WERI-Rb-1 (cell line): Measurements from ENCODE around the gene UNC80.

ENCODE experiments used
- DNase-seq: peaks from one replicate; pipeline ENCODE4 v3.0.0-alpha.2; 2020
- H3K27ac ChIP-seq: fragments of 250-450 bp; sonication (Bioruptor Pico); 2 replicates; pipeline ENCODE4 v1.5.1; 2020; ENCODE audit warnings: mild to moderate bottlenecking, moderate library complexity
- H3K27me3 ChIP-seq: fragments of 250-450 bp; sonication (Bioruptor Pico); 2 replicates; pipeline ENCODE4 v1.5.1; 2021; ENCODE audit warnings: mild to moderate bottlenecking, low read depth, moderate library complexity; ENCODE audit not compliant: insufficient read depth, severe bottlenecking
- H3K36me3 ChIP-seq: fragments of 250-450 bp; sonication (Bioruptor Pico); 2 replicates; pipeline ENCODE4 v1.5.1; 2020; ENCODE audit warnings: mild to moderate bottlenecking, moderate library complexity
- H3K4me3 ChIP-seq: 2 replicates; pipeline ENCODE4 v1.5.1; 2011; ENCODE audit warnings: low read depth, mild to moderate bottlenecking, control low read depth, low read length
- H3K9me3 ChIP-seq: fragments of 250-450 bp; sonication (Bioruptor Pico); 2 replicates; pipeline ENCODE4 v1.5.1; 2021; ENCODE audit warnings: mild to moderate bottlenecking, moderate library complexity; ENCODE audit not compliant: severe bottlenecking
- TF ChIP-seq, protein P1 (sequence below): IDR thresholded peaks from 2 replicates; pipeline ENCODE4 v1.5.1; 2011; ENCODE audit warnings: low read depth, mild to moderate bottlenecking, control low read depth, inconsistent platforms, low read length

UNC80 gene

DNA sequence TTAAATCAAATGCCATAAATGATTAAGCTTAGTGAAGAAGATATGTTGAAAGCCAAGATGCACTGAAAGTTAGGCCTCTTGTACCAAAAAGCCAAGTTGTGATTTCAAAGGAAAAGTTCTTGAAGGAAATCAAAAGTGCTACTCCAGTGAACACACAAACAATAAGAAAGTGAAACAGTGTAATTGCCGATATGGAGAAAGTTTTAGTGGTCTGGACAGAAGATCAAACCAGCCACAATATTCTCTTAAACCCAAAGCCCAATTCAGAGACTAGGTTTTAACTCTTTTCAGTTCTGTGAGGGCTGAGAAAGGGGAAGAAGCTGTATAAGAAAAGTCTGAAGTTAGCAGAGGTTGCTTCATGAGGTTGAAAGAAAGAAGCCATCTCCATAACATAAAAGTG, 129.0 kb downstream of the UNC80 start:
- H3K27ac ChIP-seq, result no peak overlapping the region
- no peaks in the 10 kb centered on the region for H3K9me3 ChIP-seq
- H3K27me3 ChIP-seq, result no peaks in the 10 kb centered on the region
- H3K4me3 ChIP-seq, result no peak overlapping the region
- no peak for DNase-seq
- no peaks in the 10 kb centered on the region for H3K36me3 ChIP-seq
- TF ChIP-seq, protein P1, sequence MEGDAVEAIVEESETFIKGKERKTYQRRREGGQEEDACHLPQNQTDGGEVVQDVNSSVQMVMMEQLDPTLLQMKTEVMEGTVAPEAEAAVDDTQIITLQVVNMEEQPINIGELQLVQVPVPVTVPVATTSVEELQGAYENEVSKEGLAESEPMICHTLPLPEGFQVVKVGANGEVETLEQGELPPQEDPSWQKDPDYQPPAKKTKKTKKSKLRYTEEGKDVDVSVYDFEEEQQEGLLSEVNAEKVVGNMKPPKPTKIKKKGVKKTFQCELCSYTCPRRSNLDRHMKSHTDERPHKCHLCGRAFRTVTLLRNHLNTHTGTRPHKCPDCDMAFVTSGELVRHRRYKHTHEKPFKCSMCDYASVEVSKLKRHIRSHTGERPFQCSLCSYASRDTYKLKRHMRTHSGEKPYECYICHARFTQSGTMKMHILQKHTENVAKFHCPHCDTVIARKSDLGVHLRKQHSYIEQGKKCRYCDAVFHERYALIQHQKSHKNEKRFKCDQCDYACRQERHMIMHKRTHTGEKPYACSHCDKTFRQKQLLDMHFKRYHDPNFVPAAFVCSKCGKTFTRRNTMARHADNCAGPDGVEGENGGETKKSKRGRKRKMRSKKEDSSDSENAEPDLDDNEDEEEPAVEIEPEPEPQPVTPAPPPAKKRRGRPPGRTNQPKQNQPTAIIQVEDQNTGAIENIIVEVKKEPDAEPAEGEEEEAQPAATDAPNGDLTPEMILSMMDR, result no peak

DNA sequence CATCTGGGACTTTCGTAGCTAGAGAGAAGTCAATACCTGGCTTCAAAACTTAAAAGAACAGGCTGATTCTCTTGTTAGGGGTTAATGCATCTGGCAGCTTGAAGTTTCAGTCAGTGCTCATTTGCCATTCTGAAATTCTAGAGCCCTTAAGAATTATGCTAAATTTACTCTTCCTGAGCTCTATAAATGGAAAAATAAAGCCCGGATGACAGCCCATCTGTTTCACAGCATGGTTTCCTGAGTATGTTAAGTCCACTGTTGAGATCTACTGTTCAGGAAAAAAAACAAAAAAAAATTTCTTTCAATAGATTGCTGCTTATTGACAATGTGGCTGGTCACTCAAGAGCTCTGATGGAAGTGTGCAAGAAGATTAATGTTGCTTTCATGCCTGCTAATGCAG, 129.5 kb downstream of the UNC80 start:
- TF ChIP-seq, protein P1, result no peak

DNA sequence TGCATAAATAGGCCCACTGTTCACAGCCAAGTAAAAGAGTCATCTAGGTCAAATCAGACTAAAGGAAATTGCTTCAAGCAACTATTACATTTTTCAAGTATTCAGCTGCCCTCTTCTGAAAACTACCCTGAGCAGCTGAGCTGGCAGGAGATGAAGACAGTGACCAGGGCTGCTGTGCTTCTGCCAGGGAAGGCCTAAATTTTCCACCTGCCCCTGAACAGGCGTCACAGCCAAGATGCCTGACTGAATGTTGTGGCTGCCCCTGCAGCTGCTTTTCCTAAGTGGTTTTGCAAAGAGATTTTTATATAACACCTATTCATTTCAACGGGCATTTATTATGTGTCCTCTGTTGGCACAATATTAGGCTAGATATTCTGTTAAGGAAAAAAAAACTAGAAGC, 134.1 kb downstream of the UNC80 start:
- DNase-seq, result no peak
- H3K9me3 ChIP-seq, result no peaks in the 10 kb centered on the region
- no peak overlapping the region for H3K27ac ChIP-seq
- no peak overlapping the region for H3K4me3 ChIP-seq
- no peaks in the 10 kb centered on the region for H3K36me3 ChIP-seq
- TF ChIP-seq, protein P1, result no peak
- H3K27me3 ChIP-seq, result no peaks in the 10 kb centered on the region

More for the DNA sequence above, 129.5 kb downstream of the UNC80 start:
- Histone ChIP-seq H3K4me3 (no peak overlapping the region), H3K27me3 (no peaks in the 10 kb centered on the region), H3K9me3 (no peaks in the 10 kb centered on the region), H3K36me3 (no peaks in the 10 kb centered on the region), H3K27ac (no peak overlapping the region)
- no peak for DNase-seq

DNA sequence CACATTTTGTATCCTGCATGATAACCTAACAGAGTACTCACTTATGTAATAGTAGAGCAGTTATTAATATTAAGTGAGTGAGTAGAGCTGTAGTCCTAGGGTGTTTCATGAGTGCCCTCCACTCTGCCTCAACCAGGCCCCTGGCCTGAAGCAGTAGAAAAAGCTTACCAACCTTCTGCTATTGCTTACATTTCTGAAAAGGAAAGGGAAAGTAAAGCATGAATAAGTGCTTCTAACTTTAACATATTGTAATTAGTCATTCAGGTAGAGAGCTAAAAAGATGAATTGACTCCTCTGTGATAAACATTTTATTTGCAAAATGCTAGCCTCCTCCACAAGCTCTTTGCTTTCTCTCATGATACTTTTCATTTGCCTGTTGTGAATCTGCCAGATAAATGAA, 136.1 kb downstream of the UNC80 start:
- H3K27ac ChIP-seq, result no peak overlapping the region
- TF ChIP-seq, protein P1, result no peak

DNA sequence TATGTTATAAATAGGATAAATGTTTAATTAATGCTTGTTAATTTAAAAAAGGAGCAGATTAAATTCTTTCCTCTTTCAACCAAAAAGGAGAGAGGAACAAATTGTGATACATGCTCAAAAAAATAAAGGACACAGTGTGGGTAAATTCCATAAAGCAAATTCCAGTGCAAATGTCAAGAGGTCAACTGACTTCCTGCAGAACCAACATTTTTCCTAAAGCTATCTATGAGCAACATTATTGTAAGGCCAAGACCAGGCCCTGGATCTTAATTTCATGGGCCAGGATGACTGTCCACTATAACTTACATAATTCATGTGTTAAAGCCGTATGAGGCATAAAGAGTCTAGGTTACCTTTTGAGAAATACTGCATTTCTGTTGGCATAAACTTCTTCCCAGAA, 136.9 kb downstream of the UNC80 start:
- Histone ChIP-seq H3K27ac (no peak overlapping the region), H3K36me3 (no peaks in the 10 kb centered on the region), H3K27me3 (no peaks in the 10 kb centered on the region), H3K4me3 (no peak overlapping the region), H3K9me3 (no peaks in the 10 kb centered on the region)
- TF ChIP-seq, protein P1, result no peak
- no peak for DNase-seq

More for the DNA sequence above, 136.1 kb downstream of the UNC80 start:
- no peaks in the 10 kb centered on the region for H3K27me3 ChIP-seq
- no peaks in the 10 kb centered on the region for H3K36me3 ChIP-seq
- H3K9me3 ChIP-seq, result no peaks in the 10 kb centered on the region
- no peak for DNase-seq
- H3K4me3 ChIP-seq, result no peak overlapping the region

DNA sequence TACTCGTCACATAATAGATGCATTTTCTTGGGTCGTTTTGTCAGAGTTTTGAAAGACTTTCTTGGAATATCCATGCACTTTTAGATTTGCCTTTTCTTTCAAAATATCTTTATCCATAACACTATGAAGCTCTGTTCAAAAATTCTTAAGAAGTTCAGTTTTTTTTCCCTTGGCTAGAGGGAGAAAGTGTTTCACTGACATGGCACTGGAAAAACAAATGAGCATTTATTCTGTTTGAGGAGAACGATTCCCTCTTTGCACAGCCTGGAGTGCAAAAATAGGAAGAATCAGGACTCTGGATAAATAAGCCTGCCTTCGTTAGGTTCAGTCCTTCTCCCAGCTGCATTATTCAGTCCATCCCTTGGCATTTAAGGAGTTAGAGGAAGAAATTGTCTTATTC, 139.9 kb downstream of the UNC80 start:
- Histone ChIP-seq H3K27me3 (no peaks in the 10 kb centered on the region), H3K27ac (no peak overlapping the region), H3K4me3 (no peak overlapping the region), H3K36me3 (no peaks in the 10 kb centered on the region), H3K9me3 (no peaks in the 10 kb centered on the region)
- TF ChIP-seq, protein P1, result no peak
- no peak for DNase-seq
